GM12875 (cell line): ENCODE measurements around the gene PKN2.
"Not testable (repeated sequence)": the region's sequence is repeated elsewhere in the genome, so short reads cannot be mapped to it uniquely, and the experiment has no call there.

Experiments used
- H3K4me3 ChIP-seq: one replicate; pipeline ENCODE4 v1.5.1; 2011; ENCODE audit warnings: low read depth, low read length, control low read depth
- TF ChIP-seq, protein P1 (sequence below): IDR thresholded peaks from 2 replicates; pipeline ENCODE4 v1.5.1; 2011; ENCODE audit warnings: low read depth, mild to moderate bottlenecking, control low read depth, inconsistent platforms, low read length, moderate library complexity, borderline replicate concordance; ENCODE audit not compliant: insufficient read depth

PKN2 gene

DNA sequence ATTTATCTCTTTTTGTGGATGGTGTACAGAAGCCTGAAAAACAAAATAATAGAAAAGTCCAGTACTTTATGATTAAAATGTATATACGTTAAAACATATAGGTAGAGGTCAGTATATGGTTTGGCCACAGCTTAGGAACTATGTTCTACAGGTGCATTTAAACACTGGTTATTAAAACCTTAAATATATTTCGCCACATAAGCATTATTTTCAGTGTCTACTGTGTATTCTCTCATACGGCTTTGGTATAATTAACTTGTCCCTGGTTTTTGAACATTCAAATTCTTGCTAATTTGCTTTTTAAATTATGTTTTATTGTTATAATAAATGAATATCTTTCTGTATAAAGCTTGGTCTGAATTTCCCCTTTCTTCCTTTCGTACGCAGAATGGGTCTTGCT is 119.4 kb downstream of the PKN2 start:
- TF ChIP-seq, protein P1, sequence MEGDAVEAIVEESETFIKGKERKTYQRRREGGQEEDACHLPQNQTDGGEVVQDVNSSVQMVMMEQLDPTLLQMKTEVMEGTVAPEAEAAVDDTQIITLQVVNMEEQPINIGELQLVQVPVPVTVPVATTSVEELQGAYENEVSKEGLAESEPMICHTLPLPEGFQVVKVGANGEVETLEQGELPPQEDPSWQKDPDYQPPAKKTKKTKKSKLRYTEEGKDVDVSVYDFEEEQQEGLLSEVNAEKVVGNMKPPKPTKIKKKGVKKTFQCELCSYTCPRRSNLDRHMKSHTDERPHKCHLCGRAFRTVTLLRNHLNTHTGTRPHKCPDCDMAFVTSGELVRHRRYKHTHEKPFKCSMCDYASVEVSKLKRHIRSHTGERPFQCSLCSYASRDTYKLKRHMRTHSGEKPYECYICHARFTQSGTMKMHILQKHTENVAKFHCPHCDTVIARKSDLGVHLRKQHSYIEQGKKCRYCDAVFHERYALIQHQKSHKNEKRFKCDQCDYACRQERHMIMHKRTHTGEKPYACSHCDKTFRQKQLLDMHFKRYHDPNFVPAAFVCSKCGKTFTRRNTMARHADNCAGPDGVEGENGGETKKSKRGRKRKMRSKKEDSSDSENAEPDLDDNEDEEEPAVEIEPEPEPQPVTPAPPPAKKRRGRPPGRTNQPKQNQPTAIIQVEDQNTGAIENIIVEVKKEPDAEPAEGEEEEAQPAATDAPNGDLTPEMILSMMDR, result no peak
- H3K4me3 ChIP-seq, result no peak overlapping the region

DNA sequence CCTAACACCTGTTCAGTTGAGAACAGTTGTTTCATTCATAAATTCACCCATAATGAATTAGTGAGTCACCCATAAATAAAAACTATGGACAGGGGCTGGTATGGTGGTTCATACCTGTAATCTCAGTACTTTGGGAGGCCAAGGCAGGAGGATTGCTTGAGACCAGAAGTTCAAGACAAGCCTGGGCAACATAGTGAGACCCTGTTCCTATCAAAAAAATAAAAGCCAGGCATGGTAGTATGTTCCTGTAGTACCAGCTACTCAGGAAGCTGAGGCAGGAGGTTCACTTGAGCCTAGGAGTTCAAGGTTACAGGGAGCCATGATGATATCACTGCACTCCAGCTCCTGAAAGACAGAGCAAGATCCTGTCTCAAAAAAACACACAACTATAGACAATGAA is 128.3 kb downstream of the PKN2 start:
- no peak overlapping the region for H3K4me3 ChIP-seq
- TF ChIP-seq, protein P1, result no peak

DNA sequence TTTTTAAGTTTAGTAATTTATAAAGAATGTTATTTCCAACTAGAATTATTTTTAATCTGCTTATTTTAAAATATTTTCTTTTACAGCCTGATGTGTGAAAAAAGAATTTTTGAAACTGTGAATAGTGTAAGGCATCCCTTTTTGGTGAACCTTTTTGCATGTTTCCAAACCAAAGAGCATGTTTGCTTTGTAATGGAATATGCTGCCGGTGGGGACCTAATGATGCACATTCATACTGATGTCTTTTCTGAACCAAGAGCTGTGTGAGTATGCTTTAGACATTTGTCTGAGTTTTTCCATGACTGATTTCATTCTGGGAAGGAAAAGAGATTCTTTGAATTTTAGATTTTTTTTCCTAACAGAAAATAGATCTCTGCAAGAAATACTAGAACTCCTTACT is 129.4 kb downstream of the PKN2 start:
- TF ChIP-seq, protein P1, result no peak
- H3K4me3 ChIP-seq, result no peak overlapping the region

DNA sequence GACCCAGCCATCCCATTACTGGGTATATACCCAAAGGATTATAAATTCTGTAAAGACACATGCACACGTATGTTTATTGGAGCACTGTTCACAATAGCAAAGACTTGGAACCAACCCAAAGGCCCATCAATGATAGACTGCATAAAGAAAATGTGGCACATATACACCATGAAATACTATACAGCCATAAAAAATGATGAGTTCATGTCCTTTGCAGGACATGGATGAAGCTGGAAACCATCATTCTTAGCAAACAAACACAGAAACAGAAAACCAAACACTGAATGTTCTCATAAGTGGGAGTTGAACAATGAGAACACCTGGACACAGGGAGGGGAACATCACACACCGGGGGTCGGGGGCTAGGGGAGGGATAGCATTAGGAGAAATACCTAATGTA is 135.6 kb downstream of the PKN2 start:
- not testable (repeated sequence) for H3K4me3 ChIP-seq

DNA sequence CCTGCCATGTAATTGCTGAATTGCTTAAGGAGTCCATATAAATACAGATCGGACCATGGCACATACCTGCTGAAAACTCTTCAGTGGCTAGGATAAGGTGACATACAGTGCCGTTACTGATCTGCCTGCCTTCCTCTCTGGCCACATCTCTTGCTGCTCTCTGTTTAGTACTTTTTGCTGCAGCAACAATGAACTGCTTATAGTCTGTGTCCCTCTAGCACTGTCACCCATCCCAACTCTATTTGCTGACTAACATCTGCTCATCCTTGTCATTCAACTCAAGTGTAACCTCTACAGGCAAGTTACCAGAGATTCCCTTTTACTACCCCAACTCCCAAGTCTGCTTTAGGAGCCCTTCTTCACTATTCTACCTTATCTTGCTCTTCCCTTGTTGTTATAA is 141.6 kb downstream of the PKN2 start:
- TF ChIP-seq, protein P1, result no peak
- H3K4me3 ChIP-seq, result no peak overlapping the region

DNA sequence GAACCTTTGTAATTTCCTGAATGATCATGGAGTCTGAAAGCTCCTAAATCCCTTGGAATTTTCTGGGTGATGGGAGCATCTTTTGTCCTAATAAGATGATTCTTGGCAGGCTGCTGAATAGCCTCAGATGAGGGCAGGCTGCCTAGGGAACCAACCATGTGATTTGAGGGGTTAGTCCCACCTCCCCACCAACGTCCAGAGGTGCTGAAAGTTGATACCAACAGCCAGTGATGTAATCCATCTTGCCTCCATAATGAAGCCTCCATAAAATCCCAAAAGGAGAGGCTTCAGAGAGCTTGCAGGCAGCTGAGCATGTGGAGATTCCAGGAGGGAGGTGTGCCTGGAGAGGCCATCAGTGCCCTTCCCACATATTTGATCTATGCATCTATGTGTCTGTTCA is 163.6 kb downstream of the PKN2 start:
- H3K4me3 ChIP-seq, result no peak overlapping the region
- TF ChIP-seq, protein P1, result no peak

DNA sequence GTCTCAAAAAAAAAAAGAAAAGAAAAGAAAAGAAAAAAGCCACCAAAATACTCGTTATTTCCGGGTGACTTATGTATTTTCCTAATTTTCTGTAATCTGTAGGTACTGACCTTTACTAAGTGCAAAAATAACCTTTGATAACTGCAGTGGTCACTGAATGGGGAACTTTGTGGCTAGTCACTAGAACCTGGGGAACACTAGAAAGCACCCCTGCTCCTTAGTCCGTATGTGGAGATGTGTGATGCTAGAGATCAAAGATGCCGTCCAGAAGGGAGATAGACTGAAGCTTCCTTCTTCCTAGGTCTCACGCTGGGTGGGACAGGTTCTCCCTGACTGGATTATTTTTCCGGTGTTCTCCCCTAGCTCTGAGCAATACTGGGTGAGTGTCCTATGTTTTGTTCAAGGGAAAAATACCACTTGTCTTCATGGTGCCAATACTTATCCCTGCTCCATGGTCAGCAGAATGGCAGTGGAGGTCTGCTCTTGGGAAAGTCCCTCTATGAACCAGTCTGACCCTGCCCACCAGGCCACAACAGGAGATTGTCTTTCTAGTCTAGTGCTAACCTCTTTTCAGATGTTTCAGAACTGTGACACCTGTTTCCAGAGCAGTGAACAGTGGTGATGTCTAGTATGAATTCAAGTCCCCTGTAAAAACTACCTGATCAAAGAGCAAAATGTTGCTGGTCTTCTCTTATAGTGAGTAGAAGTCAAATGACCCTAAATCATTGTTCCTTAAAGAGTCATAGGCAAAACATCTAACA is 167.4 kb downstream of the PKN2 start:
- H3K4me3 ChIP-seq, result no peak overlapping the region
- TF ChIP-seq, protein P1, result no peak
